HG03342 (cell line): ENCODE data around the gene FSD1L.

ENCODE experiments used
- ATAC-seq: cut with Tn5 transposase; IDR thresholded peaks from one replicate; pipeline ENCODE4 v1.9.1; 2021; ENCODE audit warnings: mild to moderate bottlenecking, moderate library complexity; ENCODE audit not compliant: unreplicated experiment

FSD1L gene

GRCh38 chr9:105447814-105448812 is at the start of gene FSD1L:
Gene FSD1L, plus strand, starts transcription at chr9:105448034. Its CDS starts 187 bp downstream, at chr9:105448221.
- ATAC-seq = peak; percentile 94

DNA sequence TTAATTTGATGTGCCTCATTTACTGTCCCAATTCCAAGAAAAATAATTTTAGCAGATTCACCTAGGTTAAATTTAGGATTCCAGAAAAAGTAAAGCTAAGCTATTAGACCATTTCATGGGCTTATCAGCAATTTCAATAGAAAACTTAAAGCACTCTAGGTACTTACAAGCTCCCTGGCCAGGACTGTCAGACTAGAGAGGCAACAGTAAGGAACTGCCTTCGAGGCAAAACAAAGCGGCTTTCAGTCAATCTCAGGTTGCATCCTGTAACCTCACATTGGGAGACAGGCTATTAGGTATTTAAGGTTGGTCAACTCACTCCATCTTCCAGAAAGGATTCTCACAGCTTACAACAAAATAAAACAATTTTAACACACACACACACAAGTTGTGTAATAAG is 48.7 kb upstream of the FSD1L start:
- ATAC-seq = no peak

DNA sequence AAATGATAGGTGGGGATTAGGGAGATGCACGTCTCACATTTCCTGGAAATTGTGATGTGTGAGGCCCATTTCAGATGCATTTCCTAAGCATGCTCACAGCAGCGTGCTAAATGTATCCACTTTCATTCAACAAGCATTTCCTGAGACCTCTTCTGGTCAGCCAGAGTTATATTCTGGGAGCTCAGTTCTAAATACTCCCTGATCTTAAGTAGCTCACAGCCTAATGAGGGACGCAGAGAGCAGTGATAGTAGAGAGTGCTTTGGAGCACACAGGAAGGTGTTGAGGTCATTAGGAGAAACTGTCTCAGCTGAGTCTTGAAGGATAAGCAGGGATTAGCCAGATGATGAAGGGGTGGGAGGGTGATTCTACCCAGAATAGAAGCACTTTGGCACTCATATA is 46.2 kb upstream of the FSD1L start:
- no peak for ATAC-seq

- ATAC-seq = no peak
These were observed 44.1 kb upstream of the FSD1L start for GRCh38 chr9:105403552-105404248.

- ATAC-seq = peak; percentile 91
These were observed 42.2 kb upstream of the FSD1L start for GRCh38 chr9:105405514-105406131.

GRCh38 chr9:105406369-105406768 is 41.5 kb upstream of the FSD1L start:
- ATAC-seq = no peak

GRCh38 chr9:105413525-105413924 is 34.3 kb upstream of the FSD1L start:
- ATAC-seq = no peak

DNA sequence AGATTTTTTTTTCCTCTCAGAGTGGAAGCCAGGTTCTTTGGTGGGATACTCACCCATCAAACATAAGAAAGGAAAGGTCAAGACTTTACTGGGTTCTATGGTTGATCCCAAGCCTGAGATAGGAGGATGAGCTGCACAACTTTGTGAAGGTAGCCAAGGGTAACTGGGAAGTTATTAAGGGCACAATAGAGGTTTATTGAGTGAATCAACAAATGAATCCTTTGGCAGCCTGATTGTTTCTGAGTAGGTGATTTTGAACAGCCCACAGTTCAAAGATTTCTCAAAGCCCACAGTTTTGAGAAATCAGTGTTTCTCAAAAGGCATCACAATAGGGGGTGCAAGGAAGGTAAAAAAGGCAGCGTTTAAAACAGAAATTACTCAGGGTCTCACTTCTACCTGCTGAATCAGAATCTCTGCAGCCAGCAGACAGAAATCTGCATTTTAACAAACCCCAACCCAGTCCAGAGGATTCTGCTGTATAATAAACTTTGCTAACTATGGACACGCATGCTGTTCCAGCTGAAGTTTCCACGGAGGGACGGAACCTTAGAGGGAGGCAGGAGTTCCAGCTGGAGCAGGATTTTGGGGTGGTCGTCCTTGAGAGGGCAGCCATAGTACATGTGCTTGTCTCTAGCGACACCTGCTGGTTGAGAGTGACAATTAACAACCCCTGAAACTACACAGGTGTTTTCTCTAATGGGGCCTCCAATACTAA is 32.7 kb upstream of the FSD1L start:
- ATAC-seq = peak; percentile 72

GRCh38 chr9:105415662-105415980 is 32.2 kb upstream of the FSD1L start:
- ATAC-seq = no peak

GRCh38 chr9:105416840-105417239 is 31.0 kb upstream of the FSD1L start:
- ATAC-seq = peak; percentile 48

DNA sequence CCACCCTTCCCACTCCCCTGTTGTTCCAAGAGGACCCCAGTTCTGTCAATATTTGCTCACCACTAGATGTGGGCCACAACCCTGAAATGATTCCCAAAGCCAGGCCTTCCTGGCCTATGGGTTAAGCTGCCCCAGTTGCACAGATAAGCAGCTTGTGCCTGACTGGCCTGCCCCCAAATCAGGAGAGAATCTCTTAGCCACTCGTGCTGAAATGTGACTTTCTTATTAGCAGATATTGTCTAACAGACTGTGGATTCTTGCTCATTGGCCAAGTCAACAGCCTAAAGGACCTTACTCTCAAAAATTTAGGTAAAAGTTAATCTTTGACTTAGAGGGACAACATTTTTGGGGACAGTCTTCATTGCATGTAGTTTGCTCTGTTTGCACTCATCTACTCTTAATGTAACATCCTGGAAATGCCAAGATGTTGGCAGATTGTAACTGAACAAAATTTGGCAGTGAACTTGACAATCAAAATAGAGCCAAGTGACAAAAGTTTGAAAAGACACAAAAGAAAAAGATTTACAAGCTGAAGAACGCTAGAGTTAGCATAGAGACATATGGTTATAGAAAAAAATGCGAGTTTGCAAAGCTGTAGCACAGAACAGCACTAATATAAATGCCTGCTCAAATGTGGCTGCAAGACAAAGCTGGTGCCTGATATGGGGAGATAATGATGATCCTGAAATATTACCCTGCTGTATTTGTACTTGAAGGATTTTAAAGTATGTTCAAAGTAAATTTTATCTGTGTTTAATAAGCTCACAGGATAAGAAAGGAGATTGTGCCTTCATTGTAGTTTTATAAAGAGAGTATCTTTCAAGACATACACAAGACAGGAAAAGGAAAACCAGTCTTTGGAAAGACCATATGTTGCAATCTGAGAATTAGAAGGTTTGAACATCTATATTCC is 29.0 kb upstream of the FSD1L start:
- no peak for ATAC-seq

DNA sequence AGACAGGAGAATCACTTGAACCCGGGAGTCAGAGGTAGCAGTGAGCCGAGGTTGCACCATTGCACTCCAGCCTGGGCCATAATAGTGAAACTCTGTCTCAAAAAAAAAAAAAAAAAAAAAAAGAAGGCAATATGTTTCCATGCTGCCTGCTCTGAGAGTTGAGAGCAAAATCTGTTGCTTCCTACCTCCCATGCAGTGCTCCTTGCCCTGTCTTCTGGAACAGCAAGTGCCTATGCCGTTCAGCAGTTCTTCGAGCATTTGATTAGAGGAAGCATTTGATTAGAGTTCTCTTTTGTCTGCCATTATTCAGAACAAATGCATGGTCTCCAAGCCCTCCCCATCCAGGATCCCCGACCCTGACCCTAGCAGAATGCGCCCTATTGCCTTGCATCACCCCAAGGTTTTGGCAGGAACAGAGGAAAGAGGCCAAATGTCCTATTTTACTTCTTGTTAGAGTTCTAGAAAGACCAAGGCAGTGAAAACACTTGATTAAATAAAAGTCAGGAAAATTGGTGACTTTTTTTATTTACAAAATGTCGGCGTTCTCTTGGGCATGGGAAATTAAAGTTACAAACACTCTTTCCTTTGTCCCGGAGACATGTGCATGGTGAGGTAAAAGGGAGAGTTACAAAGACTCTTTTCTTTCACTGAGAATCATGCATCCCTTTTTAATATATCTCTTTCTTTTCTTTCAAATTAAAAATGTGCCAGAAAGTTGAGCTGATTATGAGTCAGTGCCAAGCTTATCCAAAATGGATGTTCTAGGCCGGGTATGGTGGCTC is 27.8 kb upstream of the FSD1L start:
- ATAC-seq = no peak

- no peak for ATAC-seq
These were observed 26.7 kb upstream of the FSD1L start for GRCh38 chr9:105421154-105421553.

DNA sequence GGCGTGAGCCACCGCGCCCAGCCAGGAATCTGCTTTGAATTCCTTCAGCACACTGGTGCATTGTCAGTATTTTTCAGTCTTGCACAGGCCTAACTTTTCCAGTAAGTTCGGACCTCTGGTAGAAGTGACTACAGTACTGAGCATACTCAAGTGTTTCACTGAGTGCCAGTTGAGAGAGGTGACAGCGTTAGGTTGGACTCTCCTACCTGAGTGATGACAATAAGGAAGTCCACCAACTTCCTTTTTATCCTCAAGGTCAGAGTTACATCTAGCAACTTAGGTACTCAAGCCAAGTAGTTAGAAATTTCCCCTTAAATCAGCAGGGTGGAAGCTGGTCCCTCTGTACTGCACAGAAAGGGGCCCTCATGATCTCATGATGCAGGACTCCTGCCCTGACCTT is 26.0 kb upstream of the FSD1L start:
- ATAC-seq = no peak

DNA sequence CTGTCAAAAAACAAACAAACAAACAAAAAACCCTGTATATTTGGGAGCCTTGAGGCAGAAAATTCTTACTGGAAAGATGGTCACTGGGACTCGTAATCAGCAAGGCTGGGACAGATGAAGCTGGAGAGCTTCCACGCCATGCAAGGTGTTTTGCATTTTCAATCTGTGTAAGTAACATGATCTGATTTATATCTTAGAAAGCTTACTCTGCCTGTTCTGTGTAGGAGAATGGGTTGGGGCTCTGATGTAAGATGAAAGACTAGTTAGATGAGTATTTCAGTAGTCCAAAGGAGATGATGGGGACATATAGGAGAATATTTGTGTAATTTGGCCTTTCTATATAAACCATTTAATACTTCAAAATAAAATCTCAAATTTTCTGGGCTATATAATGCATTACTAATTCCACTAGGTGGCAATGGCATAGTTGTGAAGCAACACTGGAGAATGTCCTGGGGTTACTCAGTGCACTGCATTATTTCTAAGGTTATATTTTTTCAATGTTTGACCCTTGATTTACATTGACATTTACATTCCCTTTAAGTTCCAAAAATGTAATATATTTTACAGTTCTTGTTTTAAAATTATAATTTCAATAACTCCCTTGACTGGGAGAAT is 21.9 kb upstream of the FSD1L start:
- ATAC-seq = peak; percentile 72

DNA sequence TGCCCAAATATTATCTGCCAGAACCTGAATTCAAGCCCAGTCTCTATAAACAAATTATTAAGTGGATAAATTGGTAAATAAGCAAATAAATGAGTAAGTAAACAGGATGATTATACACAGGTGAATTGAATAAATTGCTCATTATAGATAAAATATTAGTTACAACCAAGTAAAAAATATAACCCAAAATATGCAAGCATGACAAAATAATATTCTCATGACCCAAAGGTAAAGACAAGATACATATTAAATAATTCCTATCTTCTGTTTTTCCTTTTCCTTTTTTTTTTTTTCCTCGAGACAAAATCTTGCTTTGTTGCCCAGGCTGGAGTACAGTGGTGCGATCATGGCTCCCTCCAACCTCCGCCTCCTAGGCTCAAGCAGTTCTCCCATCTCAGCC is 21.2 kb upstream of the FSD1L start:
- ATAC-seq = no peak

DNA sequence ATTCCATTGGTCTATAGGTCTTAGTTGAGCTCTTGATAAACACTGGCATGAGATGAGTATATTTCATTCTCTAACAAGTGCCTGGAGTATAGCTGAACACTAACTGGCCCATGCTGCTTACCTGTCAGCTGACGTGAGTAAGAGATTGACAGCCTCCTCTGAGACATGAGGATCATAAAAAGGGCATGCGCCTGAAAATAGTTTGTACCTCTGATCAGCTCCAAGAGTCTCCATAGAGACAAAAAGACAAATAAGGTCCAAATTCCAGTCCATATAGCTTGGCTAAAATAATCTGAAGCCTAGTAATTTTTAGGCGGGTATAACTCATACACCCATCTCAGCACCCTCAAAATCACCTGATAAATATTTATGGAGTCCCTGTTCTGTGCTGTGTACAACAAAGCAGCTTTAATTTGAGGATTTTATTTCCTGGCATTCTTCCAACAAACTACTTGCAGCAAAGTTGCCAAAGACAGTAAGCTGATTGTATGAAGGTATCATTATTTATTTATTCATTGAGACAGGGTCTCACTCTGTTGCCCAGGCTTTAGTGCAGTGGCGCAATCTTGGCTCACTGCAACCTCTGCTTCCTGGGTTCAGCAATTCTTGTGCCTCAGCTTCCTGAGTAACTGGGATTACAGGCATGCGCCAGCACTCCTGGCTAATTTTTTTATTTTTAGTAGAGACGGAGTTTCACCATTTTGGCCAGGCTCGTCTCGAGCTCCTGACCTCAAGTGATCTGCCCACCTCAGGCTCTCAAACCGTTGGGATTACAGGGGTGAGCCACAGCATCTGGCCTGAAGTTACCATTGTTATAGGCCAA is 16.2 kb upstream of the FSD1L start:
- ATAC-seq = no peak

- ATAC-seq = no peak
These were observed 15.5 kb upstream of the FSD1L start for GRCh38 chr9:105432247-105432842.
